Anterior cingulate cortex (tissue), 58 donors: Measurements from ENCODE around the gene TRIM62.

ENCODE experiments used
- DNase-seq, 58 donors: peaks; one replicate each; lab custom pipeline; 2025; lab: John Stamatoyannopoulos, UW

TRIM62 gene

DNA sequence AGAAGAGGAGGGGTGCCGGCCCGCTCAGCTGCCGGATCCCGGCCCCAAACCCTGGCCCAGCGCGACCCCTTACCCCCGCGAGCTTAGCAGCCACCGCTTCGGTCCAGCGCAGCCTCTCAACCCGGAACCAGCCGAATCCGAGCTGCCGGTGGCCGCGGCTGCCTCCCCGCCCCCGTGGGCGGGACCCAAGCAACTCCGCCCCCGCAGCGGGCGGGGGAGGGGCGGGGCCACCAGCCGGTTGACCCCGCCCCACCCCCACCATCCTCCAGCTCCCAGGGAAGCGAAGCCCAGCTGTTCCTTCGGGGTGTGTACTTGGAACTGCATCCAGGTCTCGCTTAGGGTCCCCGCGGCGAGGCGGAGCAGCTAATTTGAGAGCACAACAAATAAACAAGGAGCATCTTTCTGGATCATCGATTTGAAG, at the start of gene TRIM62:
TSS of gene TRIM62 (minus strand) at position 123 of the 421 bp plus-strand sequence. CDS start 611 bp downstream, outside the sequence.
- peak in 54 of 58 donors; percentile 24 to 90 (median 77) for DNase-seq

DNA sequence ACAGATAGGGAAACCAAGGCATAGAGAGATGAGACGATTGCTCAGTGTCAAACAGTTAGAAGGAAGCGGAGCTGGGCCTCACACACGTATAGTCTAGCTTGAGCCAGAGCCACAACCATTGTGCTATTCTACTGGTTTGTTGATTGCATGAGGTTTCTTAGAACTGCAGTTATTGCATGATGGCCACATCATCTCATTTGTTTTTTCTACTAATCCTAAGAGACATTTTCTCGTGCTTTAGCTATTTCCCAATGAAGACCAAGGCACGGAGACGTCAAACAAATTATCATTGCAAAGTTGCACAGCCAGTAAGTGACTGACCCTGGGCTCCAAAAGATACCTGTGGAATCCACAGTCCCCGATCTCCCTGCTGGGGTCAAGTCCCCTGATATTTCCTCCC, 49.3 kb upstream of the TRIM62 start:
- DNase-seq, result no peak

DNA sequence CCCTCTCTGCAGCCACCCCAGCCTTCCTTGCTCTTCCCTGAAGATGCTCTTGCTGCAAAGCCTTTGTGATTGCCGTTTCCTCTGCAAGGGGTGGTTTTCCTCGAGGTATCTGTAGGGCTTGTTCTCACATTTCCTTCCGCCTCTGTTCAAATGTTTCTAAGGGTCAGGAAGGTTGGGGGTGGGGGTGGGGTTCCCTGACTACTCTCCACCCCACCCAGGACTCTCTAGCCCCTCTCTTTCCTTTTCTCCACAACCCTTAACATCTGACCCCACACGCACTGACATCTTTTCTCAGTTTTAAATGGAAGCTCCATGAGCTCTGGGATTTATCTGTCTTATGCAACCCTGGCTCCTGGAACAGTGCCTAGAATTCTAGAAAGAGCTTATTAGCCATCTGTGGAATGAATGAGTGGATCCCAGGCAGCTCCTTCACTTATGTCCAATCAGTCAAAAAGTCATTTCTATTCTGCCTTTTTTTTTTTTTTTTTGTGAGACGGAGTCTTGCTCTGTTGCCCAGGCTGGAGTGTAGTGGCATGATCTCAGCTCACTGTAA, 47.2 kb upstream of the TRIM62 start:
- DNase-seq, result peak in 9 of 58 donors; percentile 1 to 40 (median 7)

DNA sequence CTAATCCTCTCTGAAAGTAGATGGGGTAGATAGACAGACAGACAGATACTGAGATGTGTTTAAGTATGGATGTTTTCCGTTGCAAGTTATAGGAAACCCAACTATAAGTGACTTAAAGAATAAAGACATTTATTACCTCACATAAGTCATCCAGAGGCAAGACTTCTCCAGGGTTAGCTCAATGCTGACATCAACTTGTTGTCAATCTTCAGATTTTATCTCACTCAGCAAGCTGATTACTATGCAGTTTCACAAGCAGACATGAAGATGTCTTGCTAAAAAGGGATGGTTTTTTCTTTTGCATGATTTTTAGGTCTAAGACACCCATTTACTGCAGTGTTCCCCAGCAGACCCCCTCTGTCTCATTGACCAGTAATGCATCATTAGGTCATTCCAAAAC, 43.7 kb upstream of the TRIM62 start:
- no peak for DNase-seq

DNA sequence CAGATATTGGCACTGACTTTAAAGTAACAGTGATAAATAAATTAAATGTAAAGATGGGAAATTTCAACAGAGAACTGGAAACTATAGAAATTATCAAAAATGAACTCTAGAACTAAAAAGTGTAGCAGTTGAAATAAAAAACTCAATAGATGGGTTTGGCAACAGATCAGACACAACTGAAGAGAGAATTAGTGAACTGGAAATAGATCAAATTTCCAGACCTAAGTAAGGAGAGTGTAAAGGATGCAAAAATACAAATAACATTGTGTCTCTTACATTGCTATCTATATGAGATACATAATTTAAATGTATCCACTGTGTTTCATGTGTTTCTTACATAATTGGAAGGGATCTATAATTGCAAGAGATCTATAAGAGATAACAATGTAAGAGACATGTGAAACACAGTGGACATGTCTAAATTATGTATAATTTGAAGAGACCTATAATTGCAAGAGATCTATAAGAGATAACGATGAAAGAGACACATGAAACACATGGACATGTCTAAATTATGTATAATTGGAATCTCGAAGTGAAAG, 42.4 kb upstream of the TRIM62 start:
- no peak for DNase-seq

DNA sequence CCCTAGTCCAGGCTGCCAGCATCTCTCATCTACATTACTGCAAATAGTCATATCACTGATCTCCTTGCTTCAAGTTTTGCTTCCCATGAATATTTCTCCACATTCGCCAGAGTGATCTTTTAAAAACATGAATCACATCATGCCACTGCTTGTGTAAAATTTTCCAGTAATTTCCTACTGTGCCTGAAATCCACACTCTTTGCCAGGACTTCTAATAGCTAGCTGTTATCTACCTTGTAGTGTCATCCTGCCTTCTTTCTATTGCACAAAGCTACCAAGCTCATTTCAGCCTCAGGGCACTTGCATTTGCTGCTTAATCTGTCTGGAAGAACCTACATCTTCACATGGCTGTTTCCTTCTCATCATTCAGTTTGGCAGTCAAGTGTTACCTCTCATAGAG, 40.5 kb upstream of the TRIM62 start:
- no peak for DNase-seq

DNA sequence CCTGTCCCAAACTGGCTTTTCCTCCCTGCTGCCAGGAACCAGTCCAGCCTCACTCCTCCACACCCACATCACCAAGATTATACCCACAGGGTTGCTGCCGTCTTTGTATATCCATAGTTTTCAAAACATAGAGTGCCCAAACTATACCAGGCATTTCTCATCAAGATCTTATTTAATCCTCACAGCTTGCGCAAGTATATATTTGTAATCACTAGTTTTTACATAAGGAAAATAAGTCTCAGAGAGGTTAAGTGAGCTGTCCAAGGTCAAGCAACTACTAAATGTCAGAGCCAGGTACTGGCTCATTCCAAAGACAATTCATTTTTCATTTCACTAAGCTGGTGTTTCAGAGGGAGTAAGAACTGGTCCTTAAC, 39.5 kb upstream of the TRIM62 start:
- no peak for DNase-seq

DNA sequence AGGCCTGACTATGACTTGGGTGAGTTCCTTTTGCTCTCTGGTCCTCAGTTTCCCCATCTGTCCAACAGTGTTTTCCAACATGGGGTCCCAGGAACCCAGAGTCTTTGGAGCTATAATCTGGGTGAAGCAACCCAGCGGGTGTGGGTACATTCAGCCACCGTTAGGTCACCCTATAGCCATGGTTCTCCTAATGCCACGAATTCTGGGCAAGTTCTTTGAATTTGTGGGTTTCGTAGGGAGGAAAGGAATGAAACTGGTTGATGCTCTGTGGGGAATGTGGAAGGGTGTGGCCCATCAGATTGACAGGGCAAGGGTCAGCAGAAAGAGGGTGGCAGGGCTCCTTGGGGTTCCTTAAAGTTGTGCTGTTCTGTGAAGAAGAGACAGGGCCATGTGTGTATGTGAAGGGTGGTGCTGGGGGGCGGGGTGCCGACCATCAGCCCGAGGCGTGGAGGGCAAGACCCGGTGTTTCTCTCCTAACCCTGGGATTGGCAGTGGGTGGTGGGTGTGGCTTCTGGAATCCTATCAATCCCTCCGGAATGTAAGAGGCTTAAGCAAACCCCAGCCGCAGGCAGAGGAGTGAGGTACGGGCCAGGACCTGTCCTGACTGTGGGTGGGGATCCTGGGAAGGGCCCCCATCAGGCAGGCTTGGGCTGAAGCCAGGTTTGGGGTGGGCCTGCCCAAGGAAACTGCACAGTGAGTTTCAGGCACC, 39.0 kb upstream of the TRIM62 start:
- no peak for DNase-seq

DNA sequence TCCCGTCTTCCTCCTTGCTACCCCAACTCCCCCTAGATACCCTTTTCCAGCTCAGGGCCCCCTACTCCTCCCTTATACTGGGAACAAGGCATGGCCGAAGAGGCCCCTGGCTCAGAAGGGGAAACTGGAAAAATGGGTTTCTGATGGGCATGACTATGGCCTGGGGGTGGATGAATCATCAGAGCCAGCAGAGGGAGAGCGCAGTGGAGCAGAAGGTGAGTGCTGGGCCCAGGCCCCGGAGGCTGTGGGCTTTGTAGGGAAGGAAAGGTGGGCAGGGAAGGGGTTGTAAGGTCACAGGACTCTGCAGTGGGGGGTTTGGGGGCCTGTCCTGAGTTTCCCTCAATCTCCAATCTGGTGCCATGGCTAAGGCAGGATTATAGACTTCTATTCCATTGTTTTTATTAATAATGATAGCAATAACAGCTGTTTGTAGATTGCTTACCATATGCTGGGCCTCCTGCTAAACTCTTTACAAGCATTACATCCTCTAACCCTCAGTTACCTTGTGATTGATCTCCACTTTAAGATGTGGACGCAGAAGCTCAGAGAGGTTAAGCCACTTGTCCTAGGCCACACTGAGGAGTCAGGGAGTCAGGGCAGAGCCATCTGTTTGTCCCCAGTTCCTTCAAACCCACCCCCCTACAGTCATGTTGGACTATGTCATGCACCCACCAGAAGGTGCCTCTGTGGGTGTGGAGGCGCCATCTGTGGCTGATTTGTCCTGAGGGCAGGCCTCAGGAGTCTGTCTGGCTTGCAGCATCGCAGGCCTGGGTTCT, 38.2 kb upstream of the TRIM62 start:
- DNase-seq, result no peak

DNA sequence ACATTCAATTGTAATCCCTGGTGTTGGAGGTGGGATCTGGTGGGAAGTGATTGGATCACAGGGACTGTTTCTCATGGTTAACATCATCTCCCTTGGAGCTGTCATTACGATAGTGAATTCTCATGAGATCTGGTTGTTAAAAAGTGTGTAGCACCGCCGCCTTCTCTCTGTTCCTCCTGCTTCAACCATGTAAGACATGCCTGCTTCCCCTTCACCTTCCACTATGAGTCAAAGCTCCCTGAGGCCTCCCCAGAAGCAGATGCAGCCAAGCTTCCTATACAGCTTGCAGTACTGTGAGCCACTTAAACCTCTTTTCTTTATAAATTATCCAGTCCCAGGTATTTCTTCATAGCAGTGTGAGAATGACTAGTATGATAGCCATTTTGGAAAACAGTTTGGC, 30.1 kb upstream of the TRIM62 start:
- DNase-seq, result no peak

DNA sequence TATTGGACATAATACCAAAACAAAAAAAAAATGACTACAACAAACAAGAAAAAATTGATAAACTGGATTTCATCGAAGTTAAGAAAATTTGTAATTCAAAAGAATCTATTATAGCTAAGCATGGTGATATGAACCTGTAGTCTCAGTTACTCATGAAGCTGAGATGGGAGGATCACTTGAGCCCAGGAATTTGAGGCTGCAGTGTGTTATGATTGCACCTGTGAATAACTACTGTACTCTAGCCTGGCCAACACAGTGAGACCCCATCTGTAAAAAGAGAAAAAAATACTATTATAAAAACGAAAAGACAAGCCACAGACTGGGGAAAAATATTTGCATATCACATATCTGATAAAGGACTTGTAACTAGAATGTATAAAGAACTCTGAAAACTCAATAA, 24.5 kb upstream of the TRIM62 start:
- DNase-seq, result no peak

DNA sequence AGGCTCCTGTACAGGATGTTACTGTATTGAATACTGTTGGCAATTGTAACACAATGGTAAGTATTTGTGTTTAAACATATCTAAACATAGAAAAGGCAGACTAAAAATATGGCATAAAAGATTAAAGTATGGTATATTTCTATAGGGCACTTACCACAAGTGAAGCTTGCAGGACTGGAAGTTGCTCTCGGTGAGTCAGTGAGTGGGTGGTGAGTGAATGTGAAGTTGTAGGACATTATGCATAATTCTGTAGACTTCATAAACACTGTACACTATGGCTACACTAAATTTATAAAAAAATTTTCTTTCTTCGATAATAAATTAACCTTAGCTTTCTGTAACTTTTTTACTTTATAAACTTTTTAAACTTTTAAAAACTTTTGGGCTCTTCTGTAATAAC, 13.7 kb upstream of the TRIM62 start:
- no peak for DNase-seq

DNA sequence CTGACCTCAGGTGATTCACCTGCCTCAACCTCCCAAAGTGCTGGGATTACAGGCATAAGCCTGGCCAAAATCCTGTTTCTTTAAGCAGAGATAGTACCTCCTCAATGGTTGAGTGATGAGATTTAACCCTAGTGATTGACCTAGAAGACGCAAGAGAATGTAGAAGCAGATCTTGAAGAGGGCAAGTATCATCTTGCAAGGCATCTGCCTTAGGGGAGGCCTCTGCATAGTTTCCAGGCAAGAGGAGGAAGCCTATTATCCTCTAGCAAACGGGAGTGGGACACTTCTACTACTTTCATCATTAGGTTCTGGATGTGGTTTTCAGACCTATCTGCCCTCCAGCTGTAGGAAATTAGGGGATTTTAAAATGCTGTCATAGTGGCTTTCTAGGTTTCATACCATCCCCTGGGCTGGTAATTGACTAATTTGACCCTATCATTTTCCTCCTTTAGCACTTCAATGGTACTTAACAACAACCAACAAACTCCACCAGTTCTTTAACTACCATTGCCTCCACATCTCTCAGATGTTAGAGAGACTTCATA, 10.0 kb upstream of the TRIM62 start:
- no peak for DNase-seq

DNA sequence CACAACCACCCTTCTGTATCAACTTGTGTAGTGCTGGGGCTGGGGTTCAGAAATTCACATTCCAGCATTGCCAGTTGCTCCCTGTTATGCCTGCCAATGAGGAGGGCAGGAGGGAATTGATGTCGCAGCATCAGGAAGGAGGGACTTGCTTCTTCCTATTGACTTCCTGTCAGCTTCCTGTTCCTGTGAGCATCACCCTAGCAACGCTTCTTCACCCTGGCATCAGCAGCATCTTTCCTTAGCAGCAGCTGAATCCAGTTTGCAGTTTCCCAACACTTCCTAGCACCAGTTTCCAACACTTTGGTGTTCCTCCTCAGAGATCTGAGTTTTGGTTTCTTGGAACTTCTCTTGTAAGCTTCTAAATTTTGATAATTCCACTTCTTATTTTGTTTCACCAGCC, 8.9 kb upstream of the TRIM62 start:
- DNase-seq, result no peak

DNA sequence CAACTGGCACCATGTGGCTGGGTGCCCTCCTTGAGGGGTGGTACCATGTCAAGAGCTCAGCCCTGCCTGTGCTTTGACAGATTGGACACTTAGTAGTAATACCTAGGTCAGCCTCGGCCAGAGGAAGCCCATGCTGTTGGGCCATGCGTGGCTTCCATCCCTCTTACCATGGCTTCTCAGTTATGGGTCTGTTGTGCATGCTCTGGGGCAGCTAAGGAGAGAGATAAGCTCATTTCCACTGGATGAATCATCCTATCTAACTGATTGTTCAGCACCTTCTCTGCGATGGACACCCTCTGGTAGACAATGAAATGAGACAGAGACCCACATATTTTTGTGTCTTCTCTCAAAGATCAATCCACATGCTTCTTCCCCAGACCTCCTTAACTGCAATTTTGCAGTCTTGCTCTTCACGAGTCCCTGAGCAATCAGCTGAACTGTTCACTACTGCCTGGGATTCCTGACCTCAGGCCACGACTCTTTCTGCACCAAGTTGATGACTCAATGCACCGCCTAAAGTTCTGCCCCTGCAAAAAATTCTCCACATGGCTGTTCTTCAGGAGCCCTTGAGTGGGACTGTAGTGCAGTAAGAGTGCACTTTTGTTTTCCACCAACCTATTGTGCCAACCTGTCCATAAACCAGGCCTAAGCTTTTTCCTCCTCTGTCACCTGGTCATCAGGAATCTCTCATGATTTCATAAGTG, 6.9 kb upstream of the TRIM62 start:
- no peak for DNase-seq

DNA sequence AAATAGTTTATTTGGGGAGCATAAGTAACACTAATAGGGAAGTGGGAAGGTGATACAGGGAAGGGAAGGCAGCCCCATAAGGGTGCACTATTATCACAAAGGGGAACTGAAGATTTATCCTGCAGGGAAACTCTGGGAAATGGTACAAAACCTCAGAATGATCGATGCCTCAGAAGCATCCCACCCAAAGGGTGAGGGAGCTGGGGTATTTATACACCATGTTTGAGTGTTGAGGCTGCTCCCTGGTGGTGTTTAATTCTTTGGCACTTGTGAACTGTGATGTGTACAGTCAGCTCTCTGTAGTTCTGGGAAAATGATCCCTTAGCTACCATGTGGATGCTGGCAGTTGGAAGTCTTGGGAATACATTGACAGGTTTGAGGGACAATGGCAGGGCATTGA, 5.1 kb upstream of the TRIM62 start:
- DNase-seq, result no peak

DNA sequence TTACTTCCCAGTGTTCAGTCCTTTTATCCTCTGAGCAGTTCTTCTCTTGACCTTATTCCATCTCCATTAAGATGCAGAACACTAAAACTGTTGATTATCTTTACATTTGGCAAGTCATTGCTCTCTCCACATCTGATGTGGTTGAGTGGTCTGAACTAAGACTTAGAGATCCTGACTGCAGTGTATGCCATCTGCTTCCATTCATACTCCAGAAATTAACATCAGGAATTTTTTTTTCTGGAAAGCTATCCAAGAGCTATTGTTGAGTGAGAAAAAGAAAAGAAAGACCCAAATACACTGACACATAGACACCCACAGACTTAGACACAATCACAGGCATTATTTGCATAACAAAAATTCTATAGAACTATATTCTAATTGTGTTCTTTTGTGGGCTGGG, 3.7 kb upstream of the TRIM62 start:
- DNase-seq, result no peak

DNA sequence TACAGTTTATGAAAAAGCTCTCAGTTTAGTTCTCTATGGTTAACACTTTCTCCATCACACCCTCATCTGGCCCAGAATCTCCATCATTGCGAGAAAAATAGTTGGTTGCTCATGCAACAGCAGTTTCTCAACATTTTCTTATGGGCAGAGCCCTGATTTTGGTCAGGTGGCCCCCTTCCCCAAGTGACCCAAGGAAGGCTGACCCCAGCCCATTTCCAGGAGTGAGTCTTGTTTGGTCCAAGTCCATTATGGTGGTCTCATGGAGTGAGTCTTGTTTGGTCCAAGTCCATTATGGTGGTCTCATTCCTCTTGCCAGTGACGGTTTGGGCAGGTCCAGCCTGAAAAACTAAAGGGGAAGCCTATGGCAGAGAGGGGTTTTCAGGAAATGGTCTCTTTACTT, 1.5 kb upstream of the TRIM62 start:
- no peak for DNase-seq

DNA sequence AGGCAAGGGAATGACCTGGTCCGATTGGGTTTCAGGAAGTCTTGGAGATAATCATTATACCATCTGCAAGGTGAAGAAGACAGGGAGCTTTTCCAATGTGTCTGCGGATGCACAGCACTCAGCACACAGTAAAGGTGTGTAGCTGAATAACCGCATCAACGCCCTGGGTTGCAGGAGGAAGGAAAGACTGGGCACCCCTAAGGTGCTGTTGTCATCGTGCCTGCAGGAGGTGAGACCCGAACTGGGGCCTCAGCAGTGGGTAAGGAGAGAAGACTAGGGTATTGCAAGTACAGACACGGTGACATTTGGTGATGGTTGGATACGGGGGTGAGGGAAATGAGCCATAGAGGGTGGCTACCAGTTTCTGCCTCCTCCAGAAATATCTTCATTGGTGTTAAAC, 1.1 kb upstream of the TRIM62 start:
- no peak for DNase-seq

DNA sequence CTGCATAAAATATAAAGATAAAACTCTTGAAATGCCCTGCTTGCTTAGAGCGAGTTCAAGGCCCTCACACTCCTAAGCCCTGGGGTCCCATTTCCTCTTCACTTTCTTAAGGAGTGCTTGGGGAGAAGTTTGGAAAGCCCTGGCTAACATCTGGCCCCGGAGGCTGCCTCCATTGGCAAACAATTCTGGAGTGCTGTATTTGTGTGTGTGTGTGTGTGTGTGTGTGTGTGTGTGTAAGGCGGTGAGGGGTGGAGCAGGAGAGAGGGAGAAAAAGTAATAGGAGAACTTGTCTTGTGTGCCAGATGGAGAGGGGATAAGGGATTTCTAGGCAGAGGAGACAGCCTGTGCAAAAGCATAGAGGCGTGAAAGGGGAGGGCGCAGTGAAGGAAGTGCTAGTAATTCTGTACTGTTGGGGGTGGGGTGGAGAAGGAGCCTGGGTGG, 578 bp upstream of the TRIM62 start:
- DNase-seq, result peak in 1 of 58 donors; percentile 24
